Endothelial cell of umbilical vein (primary cell): ENCODE measurements around the gene MAFF. TPM values are rescaled to one million over a fixed set of nuclear protein-coding genes. Genes with fewer than 3 reads are reported as not detected.
A peak's percentile ranks its signal among the peaks of the same experiment; 100 is the strongest.

Experiments used
- BruUV-seq: library from RNA; stranded (reverse); fragments of 400-500 nt; replicated peaks from 2 replicates; lab custom pipeline; 2021; lab: Mats Ljungman, UMichigan
- CTCF ChIA-PET: fragments of 300-600, 350-600 bp; sonication (Branson Sonifier 250); formaldehyde crosslinking; loops from one replicate; lab custom pipeline; 2021; ENCODE audit warnings: antibody characterized with exemption, inconsistent platforms; lab: Charles Lee
- POLR2A ChIA-PET: fragments of 300-600, 350-600 bp; sonication (Branson Sonifier 250); formaldehyde crosslinking; loops from one replicate; lab custom pipeline; 2021; ENCODE audit warnings: antibody characterized with exemption, inconsistent platforms; lab: Charles Lee
- DNase-seq: peaks from one replicate; pipeline ENCODE4 v3.0.0-alpha.2; 2011; ENCODE audit warnings: low read depth, low spot score
- FAIRE-seq: peaks from 2 replicates; lab custom pipeline; 2011; peaks lifted over from hg19 to GRCh38; lab: Jason Lieb, UNC
- H2AFZ ChIP-seq: 2 replicates; pipeline ENCODE4 v1.6.0; 2012; ENCODE audit warnings: low read depth, low read length, control low read depth, inconsistent platforms
- H3K27ac ChIP-seq: 2 replicates; pipeline ENCODE4 v1.5.1; 2011; ENCODE audit warnings: low read depth, mild to moderate bottlenecking, control low read depth, low read length, moderate library complexity; ENCODE audit not compliant: insufficient read depth
- H3K27me3 ChIP-seq, 2 experiments: 2 replicates each; pipeline versions ENCODE4 v1.6.0 to v1.6.1; 2011; ENCODE audit warnings: low read length in 2 of 2, mixed read lengths in 1 of 2; ENCODE audit not compliant: control insufficient read depth in 2 of 2, insufficient read depth in 2 of 2
- H3K36me3 ChIP-seq, 2 experiments: 2 replicates in 1 of 2; 3 replicates in 1 of 2; pipeline ENCODE4 v1.5.1; 2011; ENCODE audit warnings: low read length in 2 of 2, mild to moderate bottlenecking in 1 of 2, moderate library complexity in 1 of 2; ENCODE audit not compliant: control insufficient read depth in 2 of 2, insufficient read depth in 2 of 2; ENCODE audit errors: extremely low read depth in 1 of 2
- H3K4me1 ChIP-seq: 3 replicates; pipeline ENCODE4 v1.5.1; 2011; ENCODE audit warnings: mild to moderate bottlenecking, low read length; ENCODE audit not compliant: control insufficient read depth, insufficient read depth; ENCODE audit errors: extremely low read depth
- H3K4me2 ChIP-seq: 2 replicates; pipeline ENCODE4 v1.6.1; 2011; ENCODE audit warnings: low read length, control low read depth, mixed read lengths; ENCODE audit not compliant: insufficient read depth
- H3K4me3 ChIP-seq, 3 experiments: fragments of 200-600 bp in 1 of 3; sonication (generic), shearing (Covaris generic) in 1 of 3; replicated peaks in 1 of 3; 2 replicates each; pipeline ENCODE4 v1.5.1; 2011 to 2016; ENCODE audit warnings: control low read depth in 3 of 3, low read length in 3 of 3, mild to moderate bottlenecking in 2 of 3, inconsistent platforms in 1 of 3, low read depth in 1 of 3, moderate library complexity in 1 of 3; ENCODE audit not compliant: insufficient read depth in 1 of 3
- H3K79me2 ChIP-seq: 2 replicates; pipeline ENCODE4 v1.6.0; 2012; ENCODE audit warnings: low read length, inconsistent platforms; ENCODE audit not compliant: control insufficient read depth, insufficient read depth
- H3K9ac ChIP-seq: replicated peaks from 2 replicates; pipeline ENCODE3; 2011; ENCODE audit warnings: low read length, control low read depth; ENCODE audit not compliant: insufficient read depth; ENCODE audit errors: extremely low read depth
- H3K9me1 ChIP-seq: replicated peaks from 3 replicates; pipeline ENCODE4 v1.6.0; 2011; ENCODE audit warnings: mild to moderate bottlenecking, low read length; ENCODE audit not compliant: control insufficient read depth, insufficient read depth; ENCODE audit errors: extremely low read depth
- H3K9me3 ChIP-seq: replicated peaks from 2 replicates; pipeline ENCODE4 v1.5.1; 2012; ENCODE audit warnings: low read length, inconsistent platforms; ENCODE audit not compliant: control insufficient read depth, insufficient read depth
- H4K20me1 ChIP-seq: replicated peaks from 2 replicates; pipeline ENCODE3; 2011; ENCODE audit warnings: mild to moderate bottlenecking, low read length; ENCODE audit not compliant: control insufficient read depth, insufficient read depth; ENCODE audit errors: extremely low read depth
- CTCF ChIP-seq, 2 donors: IDR thresholded peaks; 1 replicate in 1 of 2; 2 replicates in 1 of 2; pipeline ENCODE4 v1.5.1; 2011; ENCODE audit warnings: low read length in 2 of 2, mild to moderate bottlenecking in 2 of 2, moderate library complexity in 2 of 2, control low read depth in 1 of 2, inconsistent platforms in 1 of 2, low read depth in 1 of 2; ENCODE audit not compliant: insufficient read depth in 1 of 2; ENCODE audit errors: extremely low read depth in 1 of 2
- EZH2 ChIP-seq: IDR thresholded peaks from 2 replicates; pipeline ENCODE4 v1.6.1; 2012; ENCODE audit warnings: borderline replicate concordance, low read depth, mild to moderate bottlenecking, moderate library complexity, low read length, inconsistent platforms; ENCODE audit not compliant: severe bottlenecking
- FOS ChIP-seq: IDR thresholded peaks from 2 replicates; pipeline ENCODE4 v1.6.1; 2011; ENCODE audit warnings: mild to moderate bottlenecking, low read length, moderate library complexity, borderline replicate concordance; ENCODE audit not compliant: insufficient read depth
- GATA2 ChIP-seq: IDR thresholded peaks from 2 replicates; pipeline ENCODE4 v1.7.0; 2011; ENCODE audit warnings: low read depth, mild to moderate bottlenecking, moderate library complexity, mixed read lengths, low read length; ENCODE audit not compliant: insufficient read length, insufficient read depth
- JUN ChIP-seq: IDR thresholded peaks from 2 replicates; pipeline ENCODE4 v1.6.1; 2011; ENCODE audit warnings: borderline replicate concordance, low read depth; ENCODE audit not compliant: insufficient read length, insufficient read depth
- MAX ChIP-seq: IDR thresholded peaks from 2 replicates; pipeline ENCODE4 v1.6.1; 2011; ENCODE audit not compliant: insufficient read depth, insufficient read length
- MYC ChIP-seq: IDR thresholded peaks from one replicate; pipeline ENCODE4 v1.6.1; 2011; ENCODE audit warnings: mild to moderate bottlenecking, low read depth, low read length
- POLR2A ChIP-seq: IDR thresholded peaks from 2 replicates; pipeline ENCODE4 v1.6.1; 2012; ENCODE audit warnings: low read depth, mild to moderate bottlenecking, control low read depth, low read length
- POLR2AphosphoS5 ChIP-seq: IDR thresholded peaks from 2 replicates; pipeline ENCODE4 v1.6.1; 2012; ENCODE audit warnings: low read depth, mild to moderate bottlenecking, control low read depth, low read length, moderate library complexity; ENCODE audit not compliant: insufficient read depth
- dilution Hi-C: fragments of 300-500 bp; cut with MboI; formaldehyde crosslinking; loops from one replicate; pipeline ENCODE4 v1.15.0; 2019; ENCODE audit warnings: low sequenced_read_pairs; ENCODE audit not compliant: extremely low pct_ligation_motif_present
- intact Hi-C: fragments of 100-400 bp; cut with micrococcal nuclease; formaldehyde crosslinking; loops from one replicate; pipeline ENCODE4 v1.10.0; 2022
- polyA plus RNA-seq, 4 experiments: library from polyadenylated mRNA; depleted of rRNA in 3 of 4; stranded (reverse) in 3 of 4; unstranded in 1 of 4; fragments of >200 nt; gene quantifications; 2 replicates each; pipeline versions ENCODE4 v1.2.1 to v1.2.3, GENCODE V29; 2011 to 2012; ENCODE audit warnings: missing spikeins in 1 of 4
- total RNA-seq: library from RNA; stranded (reverse); gene quantifications from 2 replicates; pipeline ENCODE4 v1.2.3, GENCODE V29; 2021

MAFF gene
- total and polyA plus RNA-seq, 2 donors (not counting 3 experiments of a cell fraction or from before 2014, with no cell fraction given) = 29.0 to 61.2 TPM

- Histone ChIP-seq H3K27ac (no peak overlapping the region), H3K36me3 (no peaks in the 10 kb centered on the region), H2AFZ (peak overlapping the region; percentile 28), H3K79me2 (no peaks in the 10 kb centered on the region), H3K9ac (no peak overlapping the region), H3K4me3 (no peak overlapping the region), H3K4me2 (no peak overlapping the region), H3K27me3 (no peaks in the 10 kb centered on the region), H3K9me1 (no peaks in the 10 kb centered on the region), H4K20me1 (no peaks in the 10 kb centered on the region), H3K9me3 (no peaks in the 10 kb centered on the region), H3K4me1 (peaks cover 4% of the 10 kb centered on the region)
- BruUV-seq = no TSS peak
- TF ChIP-seq POLR2A (no peak), GATA2 (no peak), FOS (no peak), JUN (no peak), CTCF (IDR thresholded peaks at IDR 0.05; ENCODE audit: extremely low read depth in 1 of 2, insufficient read depth in 1 of 2, low read depth in 1 of 2, low read length in 2 of 2) (no peak), MAX (no peak), MYC (no peak), EZH2 (no peak), POLR2AphosphoS5 (no peak)
- intact Hi-C loops (no loop called here), dilution Hi-C loops (no loop called here)
- POLR2A ChIA-PET = interaction anchor here (1.2 kb wide), 1 partner anchor 10 kb away, joined by 3 read pairs; the partner anchor contains the start of gene MAFF
- CTCF ChIA-PET = interaction anchor here (0.6 to 1.9 kb wide), 6 partner anchors 8 to 77 kb away, joined by 3 to 7 read pairs (median 4); partner anchors contain the start of genes MAFF and PLA2G6
- FAIRE-seq (peak; percentile 21), DNase-seq (no peak)
Measured at GRCh38 chr22:38191731-38192474, 9.9 kb upstream of the MAFF start.
